ENCODE data around the gene WTAP.
A peak's percentile ranks its signal among the peaks of the same experiment; 100 is the strongest.
"Not testable (repeated sequence)": the region's sequence is repeated elsewhere in the genome, so short reads cannot be mapped to it uniquely, and the experiment has no call there.

Gene WTAP

DNA sequence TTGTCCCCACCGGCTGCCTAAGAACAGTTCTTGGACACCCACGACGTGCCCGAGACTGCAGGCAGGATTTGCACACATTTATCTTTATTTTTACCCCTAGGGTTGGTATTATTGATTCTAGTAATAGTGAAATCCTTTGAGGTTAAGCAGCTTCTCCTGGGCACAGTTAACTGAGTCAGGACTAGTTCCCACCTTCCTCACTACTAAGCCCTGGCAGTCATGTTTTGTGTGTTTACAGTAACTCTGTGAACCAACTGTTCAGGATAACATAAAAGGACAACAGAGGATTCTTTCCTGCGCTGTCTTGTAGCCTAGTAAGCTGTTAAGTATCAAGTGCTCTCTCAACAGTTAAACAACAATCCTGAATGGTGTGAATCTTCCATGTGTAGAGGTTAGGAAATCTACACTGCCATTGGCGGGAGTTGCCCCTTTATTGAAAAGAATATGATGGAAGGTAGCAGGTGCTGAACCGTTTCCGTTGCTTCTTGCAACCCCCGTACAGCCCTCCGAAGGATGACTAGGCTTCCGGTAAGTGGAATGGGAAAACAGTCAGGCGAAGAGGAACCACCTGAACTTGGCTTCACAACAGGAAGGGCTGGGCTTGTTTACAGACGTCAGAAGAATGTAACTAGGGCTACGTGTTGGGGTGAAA is 33.3 kb upstream of the WTAP start:
- DNase-seq: peak; percentile 58

DNA sequence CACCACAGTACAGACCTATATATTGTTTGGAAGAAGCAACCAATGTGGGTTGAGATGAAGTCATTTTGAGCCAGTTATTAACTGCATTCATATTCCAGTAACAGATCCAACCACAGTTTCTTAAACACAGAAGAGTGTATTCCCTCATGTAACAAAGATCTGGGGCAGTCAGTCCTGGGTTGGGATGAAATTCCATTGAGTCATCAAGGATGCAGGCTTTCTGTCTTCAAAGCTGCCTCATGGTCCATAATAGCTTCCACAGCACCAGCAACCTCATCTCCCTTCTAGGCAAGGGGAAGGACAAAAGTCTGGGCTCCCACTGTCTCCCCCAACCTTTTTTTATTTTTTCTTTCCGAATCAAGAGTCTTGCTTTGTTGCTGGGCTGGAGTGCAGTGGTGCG is 31.3 kb upstream of the WTAP start:
- no peak for DNase-seq

DNA sequence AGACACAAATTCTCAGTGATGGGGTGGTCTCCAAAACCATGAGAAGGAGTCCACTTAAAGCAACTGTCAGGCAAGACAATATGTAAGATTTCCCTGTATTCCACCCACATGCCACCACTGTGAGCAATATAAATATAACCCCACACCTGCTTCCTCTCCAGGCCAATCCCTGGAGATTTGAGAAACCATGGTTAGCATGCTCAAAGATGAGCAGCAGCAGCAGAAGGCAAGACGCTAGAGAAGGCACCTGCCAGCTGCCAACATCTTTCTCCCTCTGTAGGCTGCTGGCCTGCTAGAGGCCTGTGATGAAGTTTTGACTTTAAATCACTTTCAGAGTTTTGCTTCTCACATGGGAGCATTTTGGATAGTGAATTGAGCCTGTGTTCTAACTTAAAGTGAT is 26.3 kb upstream of the WTAP start:
- no peak for DNase-seq

DNA sequence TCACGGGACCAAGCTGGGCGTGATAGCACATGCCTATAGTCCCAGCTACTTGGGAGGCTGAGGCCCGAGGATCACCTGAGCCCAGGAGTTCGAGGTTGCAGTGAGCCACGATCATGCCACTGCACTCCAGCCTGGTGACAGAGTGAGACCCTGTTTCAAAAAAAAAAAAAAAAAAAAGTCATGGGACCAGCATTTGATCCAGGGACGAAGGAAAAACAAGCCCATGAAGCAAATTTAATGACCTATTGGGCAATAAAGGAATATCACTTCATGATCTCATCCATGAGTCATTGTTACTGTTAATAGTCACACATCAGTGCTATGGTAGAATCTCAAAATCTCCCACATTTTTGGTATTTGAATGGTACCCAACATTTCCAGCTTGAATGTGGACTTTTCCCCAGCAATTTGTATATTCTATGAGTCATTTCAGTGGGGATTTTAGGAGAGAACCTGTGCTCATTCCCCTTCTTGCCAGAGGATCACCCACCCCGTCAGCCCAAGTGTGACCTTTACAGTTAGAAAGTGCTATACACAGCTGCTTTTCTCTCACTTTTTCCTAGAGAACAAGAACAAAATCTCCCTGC is 25.8 kb upstream of the WTAP start:
- DNase-seq: no peak

DNA sequence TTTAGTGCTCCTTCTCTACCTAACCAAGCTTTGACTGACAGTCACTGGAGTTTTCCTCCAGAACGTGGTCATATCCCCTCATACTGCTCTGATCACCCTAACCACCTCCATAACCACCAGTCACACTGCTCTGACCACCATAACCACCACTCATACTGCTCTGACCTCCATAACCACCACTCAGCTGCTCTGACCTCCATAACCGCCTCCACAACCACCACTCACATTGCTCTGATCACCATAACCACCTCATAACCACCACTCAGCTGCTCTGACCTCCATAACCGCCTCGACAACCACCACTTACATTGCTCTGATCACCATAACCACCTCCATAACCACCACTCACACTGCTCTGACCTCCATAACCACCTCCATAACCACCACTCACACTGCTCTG is 16.7 kb upstream of the WTAP start:
- not testable (repeated sequence) for DNase-seq

DNA sequence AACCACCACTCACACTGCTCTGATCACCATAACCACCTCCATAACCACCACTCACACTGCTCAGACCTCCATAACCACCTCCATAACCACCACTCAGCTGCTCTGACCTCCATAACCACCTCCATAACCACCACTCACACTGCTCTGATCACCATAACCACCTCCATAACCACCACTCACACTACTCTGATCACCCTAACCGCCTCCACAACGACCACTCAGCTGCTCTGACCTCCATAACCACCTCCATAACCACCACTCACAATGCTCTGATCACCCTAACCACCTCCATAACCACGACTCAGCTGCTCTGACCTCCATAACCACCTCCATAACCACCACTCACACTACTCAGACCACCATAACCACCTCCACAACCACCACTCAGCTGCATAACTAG is 14.9 kb upstream of the WTAP start:
- not testable (repeated sequence) for DNase-seq

DNA sequence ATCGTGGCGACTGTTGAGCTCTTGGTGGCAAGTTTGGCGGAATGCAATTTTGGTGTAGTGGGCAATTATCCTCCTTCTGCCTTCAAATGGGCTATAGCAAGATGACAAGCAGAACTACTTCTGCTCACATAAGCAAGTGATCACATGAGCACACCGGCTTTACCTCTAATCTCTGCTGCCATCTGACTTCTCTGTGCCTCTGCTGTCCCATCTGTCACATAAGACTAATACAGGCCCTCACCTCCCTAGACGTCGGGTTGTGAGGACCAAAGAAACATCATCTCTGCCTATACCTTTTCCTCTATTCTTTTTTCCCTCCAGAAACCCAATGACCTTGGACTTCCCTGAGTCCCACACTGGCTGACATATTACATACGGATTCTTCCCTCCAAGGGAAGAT is 13.3 kb upstream of the WTAP start:
- DNase-seq: peak; percentile 95

DNA sequence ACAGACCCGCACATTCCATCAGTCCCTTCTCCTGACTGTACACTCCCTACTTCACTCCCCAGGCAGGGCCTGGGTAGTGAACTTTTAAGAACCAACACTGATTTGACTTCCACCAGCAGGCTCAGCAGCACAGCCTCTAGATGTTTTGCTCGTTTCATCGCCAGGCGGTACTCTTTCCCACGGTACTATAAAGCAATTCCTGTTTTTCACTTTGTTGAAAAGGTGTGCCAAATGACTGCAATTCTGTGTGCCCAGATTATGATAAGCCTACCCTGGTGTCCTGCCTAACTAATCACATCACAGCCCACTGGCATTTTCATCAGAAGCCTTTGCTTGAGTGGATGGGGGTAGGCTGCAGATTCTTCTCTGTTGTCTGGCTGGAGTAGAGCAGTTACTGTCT is 12.9 kb upstream of the WTAP start:
- DNase-seq: peak; percentile 65

DNA sequence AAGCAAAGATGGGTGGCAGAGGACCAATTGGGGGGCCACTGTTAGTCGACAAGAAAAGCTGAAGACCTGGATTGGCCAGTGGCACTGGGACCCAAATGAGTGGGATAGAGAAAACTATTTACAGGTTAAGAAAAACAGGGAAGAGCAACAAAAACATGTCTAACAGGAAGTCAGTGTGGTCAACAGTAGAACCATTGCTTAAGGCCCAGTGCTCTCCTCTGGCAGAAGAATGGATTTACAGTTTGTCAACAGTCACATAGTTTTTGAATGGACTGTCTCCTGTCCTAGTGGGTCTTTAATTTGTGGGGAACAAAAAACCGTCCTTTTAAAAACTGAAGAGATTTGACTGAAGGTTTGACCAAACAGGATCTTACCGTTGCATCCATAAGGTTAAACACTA is 12.1 kb upstream of the WTAP start:
- DNase-seq: no peak

DNA sequence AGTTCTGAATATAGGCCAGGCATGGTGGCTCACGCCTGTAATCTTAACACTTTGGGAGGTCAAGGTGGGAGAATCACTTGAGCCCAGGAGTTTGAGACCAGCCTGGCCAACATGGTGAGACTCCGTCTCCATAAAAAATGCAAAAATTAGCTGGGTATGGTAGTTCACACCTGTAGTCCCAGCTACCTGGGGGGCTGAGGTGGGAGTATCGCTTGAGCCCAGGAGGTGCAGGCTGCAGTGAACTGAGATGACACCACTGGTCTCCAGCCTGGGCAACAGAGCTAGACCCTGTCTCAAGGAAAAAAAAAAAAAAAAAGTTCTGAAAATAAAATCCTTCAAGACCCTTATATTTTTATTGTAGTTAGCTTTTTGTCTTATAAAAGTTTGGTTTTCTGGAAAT is 11.7 kb upstream of the WTAP start:
- no peak for DNase-seq

DNA sequence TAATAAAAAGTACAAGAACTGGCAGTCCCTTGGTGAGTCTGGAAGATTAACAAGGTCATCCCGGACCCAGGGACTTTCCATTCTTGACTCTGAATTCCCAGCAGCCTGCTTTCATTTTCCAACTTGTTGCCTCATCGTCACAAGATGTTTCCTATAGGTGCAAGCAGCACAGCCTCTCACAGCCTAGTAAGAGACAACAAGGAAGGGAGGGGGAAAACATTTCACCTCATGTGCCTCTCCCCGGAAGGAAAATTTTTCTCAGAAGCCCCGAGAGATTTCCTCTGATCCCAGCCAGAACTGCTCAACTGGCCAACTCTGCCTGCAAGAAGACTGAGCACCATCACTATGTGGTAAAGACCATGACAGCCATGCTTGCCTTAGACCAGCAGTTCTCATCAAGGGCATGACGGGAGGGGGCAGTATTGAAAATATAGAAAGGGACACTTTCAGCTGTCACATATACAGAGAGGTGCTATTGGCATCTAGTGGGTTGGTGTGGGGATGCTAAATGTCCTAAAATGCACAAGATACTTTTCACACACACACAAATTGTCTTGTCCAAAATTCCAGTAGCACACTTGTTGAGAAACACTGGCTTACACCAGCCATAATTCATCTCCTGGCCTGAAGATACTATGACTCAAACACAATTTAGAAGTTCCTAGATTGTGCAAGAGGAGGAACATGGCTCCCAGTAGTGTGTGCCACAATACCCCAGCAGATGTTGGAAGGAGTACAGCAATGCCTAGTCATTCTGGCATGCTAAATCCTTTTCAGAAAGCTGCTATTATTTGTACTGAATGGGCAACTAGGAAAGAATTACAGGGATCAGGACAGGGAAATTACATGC is 10.8 kb upstream of the WTAP start:
- DNase-seq: peak; percentile 23

DNA sequence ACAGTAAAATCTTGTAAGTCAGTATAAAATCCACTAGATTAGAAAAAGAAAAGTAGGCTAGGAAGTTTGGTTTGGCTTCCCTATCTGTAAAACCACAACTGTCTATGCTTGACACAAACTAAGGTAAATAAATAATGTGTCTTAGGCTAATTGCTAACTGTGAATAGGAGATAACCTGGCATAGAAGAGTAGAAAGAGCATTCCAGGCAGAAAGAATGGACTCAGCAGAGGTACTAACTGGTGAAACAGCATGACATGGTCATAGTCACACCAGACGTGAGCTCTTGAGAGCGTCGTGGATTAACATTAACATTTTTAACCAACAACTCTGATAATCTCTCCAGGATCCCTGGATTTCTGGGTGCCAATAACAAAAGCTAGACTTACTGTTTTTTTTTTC is 8.7 kb upstream of the WTAP start:
- no peak for DNase-seq

DNA sequence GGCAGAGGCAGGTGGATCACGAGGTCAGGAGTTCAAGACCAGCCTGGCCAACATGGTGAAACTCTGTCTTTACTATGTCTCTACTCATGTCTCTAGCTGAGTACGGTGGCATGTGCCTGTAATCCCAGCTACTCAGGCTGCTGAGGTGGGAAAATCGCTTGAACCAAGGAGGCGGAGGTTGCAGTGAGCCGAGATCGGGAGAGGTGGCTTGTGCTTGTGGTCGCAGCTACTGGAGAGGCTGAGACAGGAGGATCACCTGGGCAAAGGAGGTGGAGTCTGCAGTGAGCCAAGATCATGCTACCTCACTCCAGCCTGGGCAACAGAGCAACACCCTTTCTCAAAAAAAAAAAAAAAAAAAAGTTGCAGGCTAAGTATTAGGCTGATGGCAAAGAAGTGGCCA is 8.0 kb upstream of the WTAP start:
- no peak for DNase-seq

DNA sequence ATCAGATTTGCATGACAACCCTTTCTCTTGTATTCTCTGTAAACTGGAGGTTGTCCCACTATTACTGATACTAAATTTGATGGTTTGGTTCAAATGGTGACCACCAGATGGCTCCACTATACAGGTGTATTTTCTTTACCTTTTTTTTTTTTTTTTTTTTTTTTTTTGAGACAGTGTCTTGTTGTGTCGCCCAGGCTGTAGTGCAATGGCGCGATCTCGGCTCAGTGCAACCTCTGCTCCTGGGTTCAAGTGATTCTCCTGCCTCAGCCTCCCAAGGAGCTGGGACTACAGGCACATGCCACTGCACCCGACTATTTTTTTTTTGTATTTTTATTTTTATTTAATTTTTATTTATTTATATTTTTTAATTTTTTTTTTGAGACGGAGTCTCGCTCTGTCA is 6.6 kb upstream of the WTAP start:
- DNase-seq: peak; percentile 64

DNA sequence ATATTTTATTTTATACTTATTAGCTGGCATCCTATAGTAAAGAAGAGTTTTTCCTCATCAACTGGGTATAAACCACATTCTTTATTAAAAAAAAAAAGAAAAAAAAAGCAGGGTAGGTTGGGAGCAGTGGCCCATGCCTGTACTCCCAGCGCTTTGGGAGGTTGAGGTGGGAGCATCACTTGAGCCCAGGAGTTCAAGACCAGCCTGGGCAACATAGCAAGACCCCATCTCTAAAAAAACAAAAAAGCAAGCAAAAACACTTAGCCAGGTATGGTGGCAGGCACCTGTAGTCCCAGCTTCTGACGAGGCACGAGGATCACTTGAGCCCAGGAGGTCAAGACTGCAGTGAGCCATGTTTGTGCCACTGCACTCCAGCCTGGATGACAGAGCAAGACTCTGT is 5.3 kb upstream of the WTAP start:
- not testable (repeated sequence) for DNase-seq

DNA sequence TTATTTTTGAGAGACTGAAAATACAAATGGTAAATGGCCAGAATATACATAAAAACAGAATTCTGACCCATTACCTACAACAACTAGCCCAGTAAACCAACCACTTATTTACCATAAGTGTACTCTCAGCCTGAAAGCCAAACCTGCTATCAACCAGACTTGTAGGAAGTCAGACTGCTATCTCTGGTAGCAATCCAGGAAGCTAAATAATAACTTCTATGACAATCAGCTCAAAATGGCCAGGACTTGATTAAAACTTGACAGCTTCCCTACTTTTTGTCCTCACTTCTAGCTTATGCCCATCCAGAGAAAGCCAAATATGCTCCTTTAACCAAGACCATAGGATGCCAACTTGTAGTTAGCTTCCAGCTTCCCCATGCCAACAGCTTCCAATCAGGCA is 4.7 kb upstream of the WTAP start:
- DNase-seq: no peak

DNA sequence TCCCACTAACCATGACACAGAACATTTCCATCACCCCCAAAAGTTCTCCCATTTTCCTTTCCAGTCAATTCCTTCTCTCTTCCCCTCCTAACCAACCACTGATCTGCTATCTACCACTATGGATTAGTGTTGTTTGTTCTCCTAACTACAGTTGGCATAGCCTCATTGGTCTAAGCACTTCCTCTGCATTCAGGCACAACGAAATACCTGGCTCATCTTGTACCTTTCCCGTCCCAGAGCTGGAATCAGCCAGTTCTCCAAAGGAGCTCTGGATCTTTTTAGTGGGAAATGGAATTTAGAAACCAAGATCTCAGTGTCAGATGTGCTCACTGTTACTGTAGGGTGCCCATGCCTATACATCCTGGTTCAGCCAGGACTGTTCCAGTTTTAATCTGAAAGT is 4.0 kb upstream of the WTAP start:
- no peak for DNase-seq

DNA sequence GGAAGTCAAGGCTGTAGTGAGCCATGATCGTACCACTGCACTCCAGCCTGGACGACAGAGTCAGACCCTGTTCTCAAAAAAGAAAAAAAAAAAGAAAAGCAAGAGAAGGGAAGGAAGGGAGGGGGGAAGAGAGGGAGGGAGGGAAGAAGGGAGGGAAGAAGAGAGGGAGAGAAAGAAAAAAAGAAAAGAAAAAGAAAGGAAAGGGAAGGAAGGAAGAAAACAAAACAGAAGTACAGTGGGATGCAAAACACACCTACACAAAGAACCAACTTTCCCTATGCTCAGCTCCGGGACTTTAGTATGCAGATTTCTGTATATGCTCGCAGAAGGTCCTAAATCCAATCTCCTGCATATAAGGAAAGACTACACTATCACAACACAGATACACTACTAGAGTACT is 2.5 kb upstream of the WTAP start:
- no peak for DNase-seq

DNA sequence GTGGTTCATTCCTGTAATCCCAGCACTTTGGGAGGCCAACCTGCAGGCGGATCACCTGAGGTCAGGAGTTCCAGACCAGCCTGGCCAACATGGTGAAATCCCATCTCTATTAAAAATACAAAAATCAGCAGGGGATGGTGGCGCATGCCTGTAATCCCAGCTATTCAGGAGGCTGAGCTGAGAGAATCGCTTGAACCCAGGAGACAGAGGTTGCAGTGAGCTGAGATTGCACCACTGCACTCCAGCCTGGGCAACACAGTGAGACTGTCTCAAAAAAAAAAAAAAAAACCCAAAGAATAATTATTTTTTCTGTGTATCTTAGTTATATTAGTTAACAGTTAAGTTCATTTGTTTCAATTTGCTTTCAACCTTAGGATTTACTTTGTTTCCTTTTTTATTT is 2.1 kb upstream of the WTAP start:
- not testable (repeated sequence) for DNase-seq

DNA sequence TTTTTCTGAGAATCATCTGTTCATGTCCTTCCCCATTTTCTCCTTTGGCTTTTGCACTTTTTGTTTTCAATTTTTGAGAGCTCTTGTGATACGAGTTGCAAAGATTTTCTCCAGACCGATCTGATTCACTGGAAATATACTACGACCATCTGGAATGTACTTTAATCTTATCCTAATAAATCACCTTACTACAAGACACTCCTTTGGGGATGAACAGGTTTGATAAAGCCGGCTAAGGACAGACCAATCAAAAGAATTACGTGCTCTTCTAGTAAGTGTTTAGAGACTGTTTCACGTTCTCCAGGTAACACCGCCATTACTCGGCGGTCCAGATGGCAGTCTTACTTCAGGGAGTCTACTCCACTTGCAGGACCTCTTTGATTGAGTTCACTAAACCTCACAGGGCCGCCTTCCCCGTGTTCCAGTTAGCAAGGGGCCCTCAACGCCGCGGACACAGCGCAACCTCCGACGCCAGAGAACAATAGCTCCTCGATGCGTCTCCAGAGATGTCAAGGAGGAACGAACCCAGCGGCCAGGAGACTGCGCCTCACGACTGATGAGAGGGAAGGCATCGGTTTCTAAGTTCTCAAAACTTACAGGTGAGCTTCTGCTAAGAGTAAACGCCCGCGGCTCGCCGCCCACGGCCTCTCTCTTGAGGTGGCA is 920 bp upstream of the WTAP start:
- peak; percentile 86 for DNase-seq

DNA sequence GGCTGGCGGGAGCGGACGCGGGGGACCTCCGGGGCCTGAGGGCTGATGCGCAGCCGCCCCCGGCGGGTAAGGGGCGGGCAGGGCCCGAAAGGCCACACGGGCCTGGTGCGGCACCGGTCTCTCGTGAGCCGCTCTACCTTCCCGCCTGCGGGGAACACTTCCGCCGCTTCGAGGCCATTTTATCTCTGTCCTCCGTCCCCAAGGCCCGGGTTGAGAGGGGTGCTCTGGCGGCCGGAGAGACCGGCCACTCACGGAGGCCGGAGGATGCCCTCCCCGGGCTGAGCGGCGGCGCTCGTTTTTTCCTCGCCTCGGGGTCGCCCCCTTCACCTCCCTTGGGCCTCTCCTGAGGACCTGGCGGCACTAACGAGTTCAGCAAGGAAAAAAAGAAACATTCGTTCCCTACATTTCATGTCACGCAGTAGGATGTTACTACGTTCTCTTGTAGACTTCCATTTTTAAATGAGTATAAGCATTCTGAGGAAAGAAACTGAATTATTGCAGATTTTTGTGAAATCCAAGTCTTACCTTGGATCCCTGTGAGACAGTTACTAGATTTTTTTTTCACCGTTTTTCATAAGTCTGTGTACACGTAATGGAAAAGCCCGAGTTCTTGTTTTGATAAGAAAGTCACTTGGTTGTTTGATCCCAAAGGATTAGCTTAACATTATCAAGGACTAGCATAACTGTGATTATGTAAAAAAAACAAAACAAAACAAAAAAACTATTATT is 575 bp downstream of the WTAP start:
- peak; percentile 46 for DNase-seq

DNA sequence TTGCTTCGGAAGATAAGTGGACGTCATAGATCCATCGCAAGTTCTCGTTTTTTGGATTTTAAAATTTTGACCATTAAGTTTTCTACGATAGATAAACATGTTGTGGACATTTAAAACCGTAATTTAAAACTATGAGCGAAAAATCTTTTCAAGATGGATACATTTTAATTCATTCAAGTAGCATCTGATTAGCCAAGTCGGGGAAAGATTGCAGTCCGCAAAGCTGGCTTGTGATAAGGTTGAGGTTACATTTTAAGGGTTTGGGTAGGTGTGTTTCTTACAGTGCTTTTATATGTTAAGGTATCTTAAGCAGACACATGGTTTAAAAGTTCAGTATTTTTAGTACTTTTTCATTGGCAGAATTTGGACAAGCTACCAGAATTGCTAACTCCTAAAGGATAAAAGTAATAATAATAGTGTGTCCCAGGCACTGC is 1.2 kb downstream of the WTAP start:
- DNase-seq: no peak
